ENCODE measurements around the gene PARD6A. TPM values are rescaled to one million over a fixed set of nuclear protein-coding genes. Genes with fewer than 3 reads are reported as not detected.
A peak's percentile ranks its signal among the peaks of the same experiment; 100 is the strongest.

The PARD6A gene
- total and polyA plus RNA-seq, 2 of the 13 experiments (the other 11 are each of a cell fraction or from before 2014, with no cell fraction given), result 3.5 to 4.3 TPM

DNA sequence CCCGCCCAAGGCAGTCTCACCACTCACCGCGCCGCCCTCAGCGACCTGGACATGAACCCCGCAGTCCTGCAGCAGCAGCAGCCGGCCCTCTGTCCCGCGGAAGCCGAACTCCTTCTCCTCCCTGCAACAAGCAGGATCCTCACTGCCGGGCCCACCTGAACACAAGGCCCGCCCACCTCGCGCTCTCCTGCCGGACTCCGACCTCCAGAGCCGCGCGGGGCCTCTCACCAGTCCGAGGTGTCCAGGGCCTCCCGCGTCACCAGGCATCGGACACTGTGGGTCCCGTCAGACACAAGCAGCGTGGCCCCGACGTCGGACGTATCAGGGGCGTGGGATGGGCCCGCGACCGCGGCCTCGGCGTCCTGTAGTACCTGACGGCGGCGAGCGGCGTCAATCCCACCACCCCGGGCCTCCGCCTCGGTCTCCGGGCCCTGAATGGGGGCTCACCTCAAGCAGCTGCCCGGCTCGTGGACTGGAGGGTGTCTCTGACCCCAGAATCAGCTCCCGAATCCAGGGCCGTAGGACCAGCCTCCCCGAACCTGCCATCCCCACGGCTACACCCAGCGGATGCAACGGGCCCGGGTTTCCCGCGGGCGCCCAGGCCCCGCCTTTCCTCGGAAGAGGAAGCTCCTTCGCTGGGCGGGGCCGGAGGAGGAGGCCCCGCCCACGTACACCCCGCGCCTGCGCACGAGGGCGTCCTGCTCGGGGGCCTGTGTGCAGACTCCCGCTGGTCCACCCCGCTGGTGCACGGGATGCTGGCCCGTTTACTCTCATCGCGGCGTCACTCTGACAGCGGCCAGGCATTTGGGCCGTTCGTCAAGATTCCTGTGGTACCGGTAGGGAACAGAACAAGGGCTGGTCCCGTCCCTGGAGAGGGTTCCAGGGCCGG, 841 bp upstream of the PARD6A start, which contains the start of gene ACD (continued):
- TF ChIP-seq, protein P1, sequence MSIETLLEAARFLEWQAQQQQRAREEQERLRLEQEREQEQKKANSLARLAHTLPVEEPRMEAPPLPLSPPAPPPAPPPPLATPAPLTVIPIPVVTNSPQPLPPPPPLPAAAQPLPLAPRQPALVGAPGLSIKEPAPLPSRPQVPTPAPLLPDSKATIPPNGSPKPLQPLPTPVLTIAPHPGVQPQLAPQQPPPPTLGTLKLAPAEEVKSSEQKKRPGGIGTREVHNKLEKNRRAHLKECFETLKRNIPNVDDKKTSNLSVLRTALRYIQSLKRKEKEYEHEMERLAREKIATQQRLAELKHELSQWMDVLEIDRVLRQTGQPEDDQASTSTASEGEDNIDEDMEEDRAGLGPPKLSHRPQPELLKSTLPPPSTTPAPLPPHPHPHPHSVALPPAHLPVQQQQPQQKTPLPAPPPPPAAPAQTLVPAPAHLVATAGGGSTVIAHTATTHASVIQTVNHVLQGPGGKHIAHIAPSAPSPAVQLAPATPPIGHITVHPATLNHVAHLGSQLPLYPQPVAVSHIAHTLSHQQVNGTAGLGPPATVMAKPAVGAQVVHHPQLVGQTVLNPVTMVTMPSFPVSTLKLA (IDR thresholded peaks at IDR 0.05), result no peak
- TF ChIP-seq, protein P2, sequence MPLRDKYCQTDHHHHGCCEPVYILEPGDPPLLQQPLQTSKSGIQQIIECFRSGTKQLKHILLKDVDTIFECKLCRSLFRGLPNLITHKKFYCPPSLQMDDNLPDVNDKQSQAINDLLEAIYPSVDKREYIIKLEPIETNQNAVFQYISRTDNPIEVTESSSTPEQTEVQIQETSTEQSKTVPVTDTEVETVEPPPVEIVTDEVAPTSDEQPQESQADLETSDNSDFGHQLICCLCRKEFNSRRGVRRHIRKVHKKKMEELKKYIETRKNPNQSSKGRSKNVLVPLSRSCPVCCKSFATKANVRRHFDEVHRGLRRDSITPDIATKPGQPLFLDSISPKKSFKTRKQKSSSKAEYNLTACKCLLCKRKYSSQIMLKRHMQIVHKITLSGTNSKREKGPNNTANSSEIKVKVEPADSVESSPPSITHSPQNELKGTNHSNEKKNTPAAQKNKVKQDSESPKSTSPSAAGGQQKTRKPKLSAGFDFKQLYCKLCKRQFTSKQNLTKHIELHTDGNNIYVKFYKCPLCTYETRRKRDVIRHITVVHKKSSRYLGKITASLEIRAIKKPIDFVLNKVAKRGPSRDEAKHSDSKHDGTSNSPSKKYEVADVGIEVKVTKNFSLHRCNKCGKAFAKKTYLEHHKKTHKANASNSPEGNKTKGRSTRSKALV (CRISPR knock-in tag; IDR thresholded peaks at IDR 0.05), result peak; percentile 56; the same call in 1 of the 2 replicates
- TF ChIP-seq ZNF143 (CRISPR knock-in tag; IDR thresholded peaks at IDR 0.05), result no peak; the same call in 1 of the 2 replicates
- TF ChIP-seq CEBPG (CRISPR knock-in tag; IDR thresholded peaks at IDR 0.05), result no peak
- TF ChIP-seq, protein P3, sequence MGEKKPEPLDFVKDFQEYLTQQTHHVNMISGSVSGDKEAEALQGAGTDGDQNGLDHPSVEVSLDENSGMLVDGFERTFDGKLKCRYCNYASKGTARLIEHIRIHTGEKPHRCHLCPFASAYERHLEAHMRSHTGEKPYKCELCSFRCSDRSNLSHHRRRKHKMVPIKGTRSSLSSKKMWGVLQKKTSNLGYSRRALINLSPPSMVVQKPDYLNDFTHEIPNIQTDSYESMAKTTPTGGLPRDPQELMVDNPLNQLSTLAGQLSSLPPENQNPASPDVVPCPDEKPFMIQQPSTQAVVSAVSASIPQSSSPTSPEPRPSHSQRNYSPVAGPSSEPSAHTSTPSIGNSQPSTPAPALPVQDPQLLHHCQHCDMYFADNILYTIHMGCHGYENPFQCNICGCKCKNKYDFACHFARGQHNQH (CRISPR knock-in tag; IDR thresholded peaks at IDR 0.05), result no peak; the same call in 1 of the 2 replicates
- no peak for TF ChIP-seq ZNF776 (CRISPR knock-in tag; IDR thresholded peaks at IDR 0.05)
- TF ChIP-seq, protein P4, sequence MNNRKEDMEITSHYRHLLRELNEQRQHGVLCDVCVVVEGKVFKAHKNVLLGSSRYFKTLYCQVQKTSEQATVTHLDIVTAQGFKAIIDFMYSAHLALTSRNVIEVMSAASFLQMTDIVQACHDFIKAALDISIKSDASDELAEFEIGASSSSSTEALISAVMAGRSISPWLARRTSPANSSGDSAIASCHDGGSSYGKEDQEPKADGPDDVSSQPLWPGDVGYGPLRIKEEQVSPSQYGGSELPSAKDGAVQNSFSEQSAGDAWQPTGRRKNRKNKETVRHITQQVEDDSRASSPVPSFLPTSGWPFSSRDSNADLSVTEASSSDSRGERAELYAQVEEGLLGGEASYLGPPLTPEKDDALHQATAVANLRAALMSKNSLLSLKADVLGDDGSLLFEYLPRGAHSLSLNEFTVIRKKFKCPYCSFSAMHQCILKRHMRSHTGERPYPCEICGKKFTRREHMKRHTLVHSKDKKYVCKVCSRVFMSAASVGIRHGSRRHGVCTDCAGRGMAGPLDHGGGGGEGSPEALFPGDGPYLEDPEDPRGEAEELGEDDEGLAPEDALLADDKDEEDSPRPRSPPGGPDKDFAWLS (CRISPR knock-in tag; IDR thresholded peaks at IDR 0.05; ENCODE audit: borderline replicate concordance), result peak; percentile 95; the same call in 1 of the 2 replicates
- peak; percentile 68 for TF ChIP-seq SMAD3 (CRISPR knock-in tag; IDR thresholded peaks at IDR 0.05)
- TF ChIP-seq RFX1 (IDR thresholded peaks at IDR 0.05), result no peak
- TF ChIP-seq ZNF441 (CRISPR knock-in tag; IDR thresholded peaks at IDR 0.05; ENCODE audit: borderline replicate concordance), result peak; percentile 73; the same call in 1 of the 2 replicates
- peak; percentile 92; the same call in 1 of the 2 replicates for TF ChIP-seq ZNF558 (CRISPR knock-in tag; IDR thresholded peaks at IDR 0.05; ENCODE audit: borderline replicate concordance)
- TF ChIP-seq, protein P5, sequence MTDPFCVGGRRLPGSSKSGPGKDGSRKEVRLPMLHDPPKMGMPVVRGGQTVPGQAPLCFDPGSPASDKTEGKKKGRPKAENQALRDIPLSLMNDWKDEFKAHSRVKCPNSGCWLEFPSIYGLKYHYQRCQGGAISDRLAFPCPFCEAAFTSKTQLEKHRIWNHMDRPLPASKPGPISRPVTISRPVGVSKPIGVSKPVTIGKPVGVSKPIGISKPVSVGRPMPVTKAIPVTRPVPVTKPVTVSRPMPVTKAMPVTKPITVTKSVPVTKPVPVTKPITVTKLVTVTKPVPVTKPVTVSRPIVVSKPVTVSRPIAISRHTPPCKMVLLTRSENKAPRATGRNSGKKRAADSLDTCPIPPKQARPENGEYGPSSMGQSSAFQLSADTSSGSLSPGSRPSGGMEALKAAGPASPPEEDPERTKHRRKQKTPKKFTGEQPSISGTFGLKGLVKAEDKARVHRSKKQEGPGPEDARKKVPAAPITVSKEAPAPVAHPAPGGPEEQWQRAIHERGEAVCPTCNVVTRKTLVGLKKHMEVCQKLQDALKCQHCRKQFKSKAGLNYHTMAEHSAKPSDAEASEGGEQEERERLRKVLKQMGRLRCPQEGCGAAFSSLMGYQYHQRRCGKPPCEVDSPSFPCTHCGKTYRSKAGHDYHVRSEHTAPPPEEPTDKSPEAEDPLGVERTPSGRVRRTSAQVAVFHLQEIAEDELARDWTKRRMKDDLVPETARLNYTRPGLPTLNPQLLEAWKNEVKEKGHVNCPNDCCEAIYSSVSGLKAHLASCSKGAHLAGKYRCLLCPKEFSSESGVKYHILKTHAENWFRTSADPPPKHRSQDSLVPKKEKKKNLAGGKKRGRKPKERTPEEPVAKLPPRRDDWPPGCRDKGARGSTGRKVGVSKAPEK (CRISPR knock-in tag; IDR thresholded peaks at IDR 0.05; ENCODE audit: borderline replicate concordance), result no peak; the same call in 1 of the 2 replicates
- TF ChIP-seq, protein P6, sequence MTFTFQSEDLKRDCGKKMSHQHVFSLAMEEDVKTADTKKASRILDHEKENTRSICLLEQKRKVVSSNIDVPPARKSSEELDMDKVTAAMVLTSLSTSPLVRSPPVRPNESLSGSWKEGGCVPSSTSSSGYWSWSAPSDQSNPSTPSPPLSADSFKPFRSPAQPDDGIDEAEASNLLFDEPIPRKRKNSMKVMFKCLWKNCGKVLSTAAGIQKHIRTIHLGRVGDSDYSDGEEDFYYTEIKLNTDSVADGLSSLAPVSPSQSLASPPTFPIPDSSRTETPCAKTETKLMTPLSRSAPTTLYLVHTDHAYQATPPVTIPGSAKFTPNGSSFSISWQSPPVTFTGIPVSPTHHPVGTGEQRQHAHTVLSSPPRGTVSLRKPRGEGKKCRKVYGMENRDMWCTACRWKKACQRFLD (CRISPR knock-in tag; IDR thresholded peaks at IDR 0.05; ENCODE audit: borderline replicate concordance), result peak; percentile 76; the same call in 1 of the 2 replicates
- no peak for TF ChIP-seq MAFF (IDR thresholded peaks at IDR 0.05; ENCODE audit: low read depth, low read length)

All from HepG2 (cell line).